GM19035 (cell line): Measurements from ENCODE around the gene DNAH3.
"Not testable (repeated sequence)": the region's sequence is repeated elsewhere in the genome, so short reads cannot be mapped to it uniquely, and the experiment has no call there.

Experiments
- ATAC-seq: cut with Tn5 transposase; IDR thresholded peaks from one replicate; pipeline ENCODE4 v1.9.1; 2021; ENCODE audit not compliant: unreplicated experiment

The DNAH3 gene

DNA sequence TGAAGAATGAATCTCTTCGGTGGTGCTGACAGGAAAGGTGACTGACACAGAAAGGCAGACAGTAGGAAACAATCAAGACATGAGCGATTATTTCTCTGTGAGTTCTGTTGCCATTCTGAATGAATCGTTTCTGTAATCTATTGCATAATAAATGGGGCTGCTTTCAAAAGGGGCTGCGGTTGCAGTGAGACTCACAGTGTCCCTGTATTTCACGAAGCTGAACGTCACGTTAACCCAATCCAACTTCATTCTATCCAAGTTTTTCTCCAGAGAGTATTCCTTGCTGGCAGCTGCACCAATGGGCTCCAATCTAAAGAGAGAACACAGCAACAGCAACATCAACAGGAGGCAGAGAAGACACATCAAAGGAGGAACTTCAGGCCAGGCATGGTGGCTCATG lies 75.4 kb downstream of the DNAH3 start:
- no peak for ATAC-seq

DNA sequence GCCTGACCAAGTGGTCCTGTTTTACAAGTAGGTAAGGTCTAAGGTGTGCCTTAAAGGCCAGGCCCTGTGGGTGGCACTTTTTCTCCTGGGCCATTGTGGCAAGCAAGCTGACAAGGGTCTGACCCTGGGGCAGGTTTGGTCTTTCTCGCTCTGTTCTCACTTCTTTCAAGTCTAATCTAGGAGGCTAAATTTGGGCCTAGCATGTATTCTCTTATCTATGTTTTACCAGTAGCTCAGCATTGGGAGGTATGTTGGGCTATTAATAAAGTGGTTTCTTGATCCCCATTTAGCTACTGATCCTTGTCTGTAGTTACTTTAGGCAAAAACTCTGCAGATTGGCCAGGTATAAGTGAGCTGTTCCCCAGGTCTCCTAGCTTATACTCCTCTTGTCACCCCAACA lies 77.7 kb downstream of the DNAH3 start:
- no peak for ATAC-seq

GRCh38 chr16:21071741-21072140 lies 78.9 kb downstream of the DNAH3 start:
- no peak for ATAC-seq

DNA sequence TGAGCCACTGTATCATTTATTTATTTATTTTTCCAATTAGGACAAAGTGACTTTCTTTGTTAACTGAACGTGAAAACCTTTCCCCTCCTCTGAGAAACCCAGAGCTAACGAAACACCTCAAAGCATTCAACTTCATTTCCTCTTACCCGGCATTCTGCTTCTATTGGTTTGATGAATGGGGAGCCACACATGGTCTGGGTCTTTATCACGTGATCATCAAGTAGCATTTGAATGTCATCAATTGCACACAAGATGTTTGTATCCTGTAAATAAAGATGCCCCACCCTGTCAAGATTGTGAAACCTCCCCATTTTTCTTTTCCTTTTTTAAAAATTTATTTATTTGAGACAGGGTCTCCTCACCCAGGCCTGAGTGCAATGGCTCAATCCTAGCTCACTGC lies 80.1 kb downstream of the DNAH3 start:
- no peak for ATAC-seq

- ATAC-seq: no peak
Observed at GRCh38 chr16:21069986-21070385, 80.7 kb downstream of the DNAH3 start.

DNA sequence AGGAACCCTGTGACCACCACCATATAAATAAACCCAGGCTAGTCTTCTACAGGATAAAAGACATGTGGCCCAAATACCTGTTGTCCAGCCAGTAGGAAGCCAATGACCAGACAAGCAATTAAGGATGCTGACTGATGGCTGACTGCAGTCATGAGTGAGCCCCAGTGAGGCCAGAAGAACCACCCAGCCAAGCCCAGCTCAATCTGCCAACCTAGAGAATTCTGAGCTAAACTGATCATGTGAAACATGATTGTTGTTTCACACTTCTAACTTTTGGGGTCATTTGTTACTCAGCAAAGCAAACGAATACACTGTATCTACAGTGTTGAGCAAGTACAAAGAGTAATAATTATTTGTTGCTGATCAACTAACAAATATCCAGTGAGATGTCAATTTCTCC lies 86.4 kb downstream of the DNAH3 start:
- ATAC-seq: no peak

GRCh38 chr16:21063314-21063713 lies 87.3 kb downstream of the DNAH3 start:
- not testable (repeated sequence) for ATAC-seq

- ATAC-seq: no peak
Observed at GRCh38 chr16:21060027-21060510, 90.6 kb downstream of the DNAH3 start.

DNA sequence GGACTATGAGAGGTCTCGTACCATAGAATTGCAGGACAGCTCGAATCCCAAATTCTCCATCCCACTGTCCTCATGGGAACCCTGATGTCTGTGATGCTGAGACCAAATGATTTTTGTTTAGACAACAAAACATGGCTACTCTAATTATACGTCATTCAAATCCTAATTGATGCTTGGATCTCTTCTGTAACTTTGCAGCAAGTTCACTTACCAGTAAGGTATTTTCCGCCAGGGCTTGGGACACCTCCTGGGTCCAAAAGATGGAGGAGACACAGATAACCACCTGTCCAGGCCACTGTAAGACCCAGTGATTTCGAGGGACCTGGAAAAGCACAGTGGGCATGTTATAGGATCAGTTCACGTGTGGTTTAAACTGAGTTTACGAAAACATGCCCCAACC lies 92.8 kb downstream of the DNAH3 start:
- no peak for ATAC-seq

DNA sequence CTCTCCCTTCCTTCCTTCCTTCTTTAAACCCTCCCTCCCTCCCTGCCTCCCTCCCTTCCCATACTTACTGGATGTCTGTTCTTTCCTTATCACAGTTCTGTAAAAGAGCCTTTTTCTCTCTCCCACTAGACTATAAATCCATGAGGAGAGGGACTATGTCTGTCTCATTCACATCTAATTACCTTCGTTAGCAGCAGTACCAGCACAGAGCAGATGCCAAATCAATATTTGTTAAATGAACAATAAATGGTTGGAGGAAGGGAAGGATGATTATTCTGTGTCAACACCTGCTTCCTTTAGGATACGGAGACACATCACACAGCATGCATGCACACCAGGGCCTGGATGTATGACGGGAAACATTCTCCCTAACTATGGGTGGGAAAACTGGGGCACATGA lies 94.2 kb downstream of the DNAH3 start:
- no peak for ATAC-seq

GRCh38 chr16:21055738-21056137 lies 94.9 kb downstream of the DNAH3 start:
- not testable (repeated sequence) for ATAC-seq

GRCh38 chr16:21053590-21053989 lies 97.1 kb downstream of the DNAH3 start:
- ATAC-seq: no peak

DNA sequence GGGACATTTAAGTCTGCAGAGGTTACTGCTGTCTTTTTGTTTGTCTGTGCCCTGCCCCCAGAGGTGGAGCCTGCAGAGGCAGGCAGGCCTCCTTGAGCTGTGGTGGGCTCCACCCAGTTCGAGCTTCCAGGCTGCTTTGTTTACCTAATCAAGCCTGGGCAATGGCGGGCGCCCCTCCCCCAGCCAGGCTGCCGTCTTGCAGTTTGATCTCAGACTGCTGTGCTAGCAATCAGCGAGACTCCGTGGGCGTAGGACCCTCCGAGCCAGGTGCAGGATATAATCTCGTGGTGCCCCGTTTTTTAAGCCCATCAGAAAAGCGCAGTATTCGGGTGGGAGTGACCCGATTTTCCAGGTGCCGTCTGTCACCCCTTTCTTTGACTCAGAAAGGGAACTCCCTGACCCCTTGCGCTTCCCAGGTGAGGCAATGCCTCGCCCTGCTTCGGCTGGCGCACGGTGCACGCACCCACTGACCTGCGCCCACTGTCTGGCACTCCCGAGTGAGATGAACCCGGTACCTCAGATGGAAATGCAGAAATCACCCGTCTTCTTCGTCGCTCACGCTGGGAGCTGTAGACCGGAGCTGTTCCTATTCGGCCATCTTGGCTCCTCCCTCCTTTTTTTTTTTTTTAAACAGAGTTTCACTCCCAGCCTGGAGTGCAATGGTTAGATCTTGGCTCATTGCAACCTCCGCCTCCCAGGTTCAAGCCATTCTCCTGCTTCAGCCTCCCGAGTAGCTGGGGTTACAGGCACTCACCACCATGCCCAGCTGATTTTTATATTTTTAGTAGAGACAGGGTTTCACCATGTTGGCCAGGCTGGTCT lies 102.3 kb downstream of the DNAH3 start:
- ATAC-seq: not testable (repeated sequence)

- no peak for ATAC-seq
Observed at GRCh38 chr16:21038197-21038596, 112.4 kb downstream of the DNAH3 start.

DNA sequence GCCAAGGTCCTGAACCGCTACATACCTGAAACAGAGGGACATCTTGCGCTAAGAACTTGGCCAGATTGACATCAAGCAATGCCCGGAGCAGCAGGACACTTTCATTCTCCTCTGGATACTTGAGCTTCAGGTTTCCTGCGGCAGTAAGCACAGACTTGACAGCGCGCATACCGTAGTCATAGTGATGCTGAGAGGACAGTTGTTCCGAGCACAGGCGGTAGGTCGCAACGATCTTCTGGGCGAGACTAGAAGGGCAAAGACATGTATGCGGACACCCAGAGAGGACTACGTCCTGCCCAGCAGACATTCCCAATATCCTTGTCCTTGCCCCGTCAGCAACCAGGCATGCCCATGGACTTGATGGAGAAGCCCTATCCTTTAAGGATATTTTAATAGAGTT lies 112.9 kb downstream of the DNAH3 start:
- no peak for ATAC-seq

GRCh38 chr16:21037168-21037567 lies 113.5 kb downstream of the DNAH3 start:
- no peak for ATAC-seq

DNA sequence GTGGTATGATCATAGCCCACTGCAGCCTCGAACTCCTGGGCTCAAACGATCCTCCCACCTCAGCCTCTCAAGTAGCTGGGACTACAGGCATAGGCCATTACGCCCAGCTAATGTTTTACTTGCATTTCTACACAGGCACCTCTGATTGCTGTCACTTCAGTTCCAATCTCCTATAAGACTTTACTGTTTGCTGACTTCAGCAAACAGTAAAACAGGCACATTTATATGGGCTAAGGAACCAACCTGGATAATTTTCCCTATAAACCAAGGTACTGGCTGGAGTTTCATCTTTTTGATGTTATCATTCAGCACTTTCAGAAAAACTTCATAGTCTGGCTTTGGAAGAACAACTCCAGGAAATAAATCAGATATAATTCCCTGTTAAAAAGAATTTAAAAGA lies 114.2 kb downstream of the DNAH3 start:
- ATAC-seq: no peak

DNA sequence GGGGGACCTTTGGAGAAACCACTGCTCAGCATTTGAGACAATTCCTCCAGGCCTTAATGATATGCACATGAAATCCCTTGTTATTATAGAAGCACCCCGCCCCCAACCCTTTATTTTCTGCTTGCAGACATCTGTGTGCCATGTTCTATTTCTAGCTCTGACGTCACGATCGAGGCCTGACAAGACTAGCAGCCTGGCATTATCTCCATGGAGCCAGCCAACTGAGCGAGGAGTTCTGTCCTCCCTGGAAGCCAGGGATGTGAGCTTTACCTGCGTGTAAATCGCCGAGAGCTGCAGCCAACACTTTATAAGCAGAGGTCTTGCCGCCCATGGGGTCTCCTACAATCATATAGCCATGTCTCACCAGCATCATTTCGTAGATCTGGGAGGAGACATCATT lies 116.9 kb downstream of the DNAH3 start:
- no peak for ATAC-seq

DNA sequence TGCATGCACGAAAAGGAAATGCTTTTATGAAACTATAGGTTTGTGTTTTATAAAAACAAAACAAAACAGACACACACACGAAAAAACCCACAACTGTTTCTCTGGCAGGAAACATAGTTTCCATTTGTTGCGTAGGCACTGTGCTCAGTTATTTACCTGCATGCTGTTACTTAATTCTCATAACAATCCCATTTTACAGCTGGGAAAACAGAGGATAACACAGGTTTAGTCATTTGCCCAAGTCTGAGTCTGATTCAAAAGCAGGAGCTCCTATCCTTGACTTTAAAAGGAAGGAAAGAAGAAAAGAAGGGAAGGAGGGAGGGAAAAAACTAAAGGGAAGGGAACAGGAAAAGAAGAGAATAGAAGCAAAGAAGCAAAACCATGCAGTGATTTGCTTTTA lies 117.4 kb downstream of the DNAH3 start:
- ATAC-seq: no peak

- no peak for ATAC-seq
Observed at GRCh38 chr16:21028728-21029127, 121.9 kb downstream of the DNAH3 start.

DNA sequence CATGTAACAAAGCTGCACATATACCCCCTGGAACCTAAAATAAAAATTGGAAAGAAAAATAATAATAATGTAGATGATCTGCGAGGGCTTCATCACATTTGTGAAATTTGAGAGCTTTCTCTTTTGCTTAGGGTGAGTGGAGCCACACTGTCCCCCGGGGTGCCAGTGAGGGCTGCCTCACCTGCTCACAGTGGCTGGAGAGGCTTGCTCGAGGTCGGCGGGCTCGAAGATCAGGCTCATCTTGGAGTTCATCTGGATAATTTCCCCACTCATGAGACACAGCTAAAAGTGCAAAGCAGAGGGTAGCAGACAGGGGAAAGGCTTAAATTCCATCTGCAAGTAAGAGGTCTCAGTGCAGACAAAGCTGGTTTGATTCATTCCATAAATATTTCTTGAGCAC lies 123.8 kb downstream of the DNAH3 start:
- no peak for ATAC-seq

- no peak for ATAC-seq
Observed at GRCh38 chr16:21023509-21024202, 127.0 kb downstream of the DNAH3 start.
